Naive thymus-derived CD8-positive, alpha-beta T cell (primary cell): Measurements from ENCODE around the gene C7orf57. TPM values are rescaled to one million over a fixed set of nuclear protein-coding genes. Genes with fewer than 3 reads are reported as not detected.

Experiments
- ATAC-seq, 2 donors: fragments of 150-1000 bp; cut with Tn5 transposase in 1 of 2; sonication (Bioruptor Pico), chemical (Tn5 transposase) in 1 of 2; 1 replicate in 1 of 2; 2 replicates in 1 of 2; pipeline ENCODE4 v1.10.0; 2021; ENCODE audit warnings: mild to moderate bottlenecking in 2 of 2, moderate library complexity in 2 of 2
- POLR2A ChIA-PET: fragments of 350-600 bp; sonication (Branson Sonifier 250); formaldehyde crosslinking; loops from one replicate; lab custom pipeline; 2021; ENCODE audit warnings: antibody characterized with exemption; lab: Charles Lee
- DNase-seq, 10 donors: peaks; one replicate each; pipeline versions ENCODE4 v3.0.0 to v3.0.0-alpha.2; 2020 to 2022
- H3K27ac Mint-ChIP-seq, 10 donors: one replicate each; pipeline ENCODE4 v1.8.0; 2020 to 2022; ENCODE audit warnings: mild to moderate bottlenecking in 10 of 10, mixed read lengths in 10 of 10, moderate library complexity in 4 of 10, inconsistent platforms in 1 of 10
- H3K27me3 Mint-ChIP-seq, 5 donors: one replicate each; pipeline ENCODE4 v1.8.0; 2021 to 2022; ENCODE audit warnings: mixed read lengths in 5 of 5
- H3K36me3 Mint-ChIP-seq, 3 donors: one replicate each; pipeline ENCODE4 v1.8.0; 2020 to 2022; ENCODE audit warnings: mixed read lengths in 3 of 3, mild to moderate bottlenecking in 2 of 3, inconsistent platforms in 1 of 3
- H3K4me1 Mint-ChIP-seq, 4 donors: one replicate each; pipeline ENCODE4 v1.8.0; 2021 to 2022; ENCODE audit warnings: mixed read lengths in 4 of 4
- H3K4me3 Mint-ChIP-seq, 10 donors: one replicate each; pipeline ENCODE4 v1.8.0; 2020 to 2022; ENCODE audit warnings: mild to moderate bottlenecking in 10 of 10, mixed read lengths in 10 of 10, moderate library complexity in 6 of 10, inconsistent platforms in 1 of 10
- H3K9me3 Mint-ChIP-seq, 9 donors: one replicate each; pipeline ENCODE4 v1.8.0; 2020 to 2022; ENCODE audit warnings: mixed read lengths in 9 of 9, mild to moderate bottlenecking in 3 of 9, inconsistent platforms in 1 of 9, moderate library complexity in 1 of 9
- polyA plus RNA-seq, 3 donors: library from polyadenylated mRNA; unstranded; fragments of 300-500 nt; fragmentation: Illumina TruSeq; gene quantifications; one replicate each; pipeline ENCODE4 v1.2.3, GENCODE V29; 2021
- total RNA-seq, 8 experiments: library from RNA in 2 of 8; stranded (reverse) in 2 of 8; gene quantifications; one replicate each; pipeline ENCODE4 v1.2.3 and lab custom pipeline; 2021 to 2026

C7orf57 gene
- total and polyA plus RNA-seq, 5 experiments from 2014 or later, result 0.07 to 0.13 TPM; not detected in 3

GRCh38 chr7:48088559-48089045 is 53.3 kb downstream of the C7orf57 start:
- ATAC-seq, result peak; percentile 73 to 75
- H3K36me3 Mint-ChIP-seq, result peaks cover 0 to 33% (median 12%) of the 10 kb centered on the region in 3 donors
- peak overlapping the region; percentile 81 to 97 (median 94) for H3K27ac Mint-ChIP-seq
- H3K9me3 Mint-ChIP-seq, result no peaks in the 10 kb centered on the region
- no peaks in the 10 kb centered on the region for H3K27me3 Mint-ChIP-seq
- H3K4me3 Mint-ChIP-seq, result peak overlapping the region; percentile 82 to 98 (median 90)
- peaks cover 40 to 90% (median 79%) of the 10 kb centered on the region in 4 donors for H3K4me1 Mint-ChIP-seq
- POLR2A ChIA-PET, result interaction anchor here (1.0 to 3.9 kb wide), 14 partner anchors 9 to 110 kb away, joined by 3 to 45 read pairs (median 6); partner anchors contain the start of genes C7orf57 and HUS1
- DNase-seq, result no peak

GRCh38 chr7:48089046-48090003 is 54.0 kb downstream of the C7orf57 start, which contains the start of gene UPP1:
Gene UPP1, plus strand, starts transcription at chr7:48089265. Its CDS starts 5,519 bp downstream, at chr7:48094784.
- H3K4me1 Mint-ChIP-seq, result peaks cover 40 to 93% (median 82%) of the 10 kb centered on the region in 4 donors
- peak within 1 kb of the TSS; percentile 81 to 97 (median 94) for H3K27ac Mint-ChIP-seq
- POLR2A ChIA-PET, result interaction anchor here (1.0 to 3.9 kb wide), 14 partner anchors 9 to 111 kb away, joined by 3 to 45 read pairs (median 6); partner anchors contain the start of genes C7orf57 and HUS1
- H3K27me3 Mint-ChIP-seq, result no peaks in the 10 kb centered on the region
- no peaks in the 10 kb centered on the region for H3K9me3 Mint-ChIP-seq
- H3K4me3 Mint-ChIP-seq, result peak within 1 kb of the TSS; percentile 82 to 98 (median 90)
- H3K36me3 Mint-ChIP-seq, result peaks cover 0 to 40% (median 14%) of the 10 kb centered on the region in 3 donors
- DNase-seq (peak; percentile 76 to 94 (median 86)), ATAC-seq (peak; percentile 80 to 82)

- peaks cover 2 to 50% (median 17%) of the 10 kb centered on the region in 3 donors for H3K36me3 Mint-ChIP-seq
Measured at GRCh38 chr7:48090095-48090805, 54.9 kb downstream of the C7orf57 start.

GRCh38 chr7:48091506-48092433 is 56.4 kb downstream of the C7orf57 start:
- Mint-ChIP-seq H3K27ac (peak overlapping the region in 9 of 10 donors; percentile 56 to 89 (median 83)), H3K9me3 (no peaks in the 10 kb centered on the region), H3K4me1 (peaks cover 39 to 94% (median 80%) of the 10 kb centered on the region in 4 donors), H3K27me3 (no peaks in the 10 kb centered on the region), H3K36me3 (peaks cover 5 to 61% (median 21%) of the 10 kb centered on the region in 3 donors), H3K4me3 (peak overlapping the region; percentile 25 to 98 (median 86))
- DNase-seq, result no peak
- POLR2A ChIA-PET, result interaction anchor here (0.6 to 1.0 kb wide), 3 partner anchors 14 to 101 kb away, joined by 3 to 5 read pairs (median 3); no protein-coding TSS in a partner anchor
- no peak for ATAC-seq

More at GRCh38 chr7:48090095-48090805, 54.9 kb downstream of the C7orf57 start:
- peak overlapping the region; percentile 47 to 97 (median 86) for H3K27ac Mint-ChIP-seq
- POLR2A ChIA-PET, result interaction anchor here (1.8 to 3.9 kb wide), 5 partner anchors 8 to 110 kb away, joined by 5 to 45 read pairs (median 13); partner anchors contain the start of gene HUS1
- H3K27me3 Mint-ChIP-seq, result no peaks in the 10 kb centered on the region
- no peaks in the 10 kb centered on the region for H3K9me3 Mint-ChIP-seq
- DNase-seq (no peak), ATAC-seq (no peak)
- peaks cover 37 to 94% (median 81%) of the 10 kb centered on the region in 4 donors for H3K4me1 Mint-ChIP-seq
- peak overlapping the region; percentile 82 to 98 (median 90) for H3K4me3 Mint-ChIP-seq

GRCh38 chr7:48094861-48095293 is 59.5 kb downstream of the C7orf57 start:
- Mint-ChIP-seq H3K27ac (peak overlapping the region; percentile 49 to 95 (median 81)), H3K4me1 (peaks cover 50 to 96% (median 91%) of the 10 kb centered on the region in 4 donors), H3K9me3 (no peaks in the 10 kb centered on the region), H3K36me3 (peaks cover 5 to 83% (median 34%) of the 10 kb centered on the region in 3 donors), H3K4me3 (peak overlapping the region in 2 of 10 donors; percentile 8 to 47), H3K27me3 (no peaks in the 10 kb centered on the region)
- DNase-seq (no peak), ATAC-seq (no peak)
- POLR2A ChIA-PET, result no interaction called here

- DNase-seq (no peak), ATAC-seq (peak in 1 of 2 donors; percentile 30)
- Mint-ChIP-seq H3K9me3 (no peaks in the 10 kb centered on the region), H3K4me3 (peak overlapping the region; percentile 9 to 77 (median 64)), H3K4me1 (peaks cover 41 to 84% (median 80%) of the 10 kb centered on the region in 4 donors), H3K27me3 (no peaks in the 10 kb centered on the region), H3K36me3 (peaks cover 5 to 84% (median 35%) of the 10 kb centered on the region in 3 donors), H3K27ac (peak overlapping the region; percentile 83 to 97 (median 91))
- POLR2A ChIA-PET, result interaction anchor here (0.7 to 1.0 kb wide), 2 partner anchors 9 to 80 kb away, joined by 3 to 5 read pairs; no protein-coding TSS in a partner anchor
Measured at GRCh38 chr7:48096273-48096672, 60.9 kb downstream of the C7orf57 start.

- Mint-ChIP-seq H3K4me3 (peak overlapping the region; percentile 58 to 82 (median 78)), H3K4me1 (peaks cover 40 to 82% (median 78%) of the 10 kb centered on the region in 4 donors), H3K27ac (peak overlapping the region; percentile 91 to 97 (median 94)), H3K27me3 (no peaks in the 10 kb centered on the region), H3K36me3 (peaks cover 5 to 81% (median 28%) of the 10 kb centered on the region in 3 donors), H3K9me3 (no peaks in the 10 kb centered on the region)
- peak; percentile 80 for ATAC-seq
- peak in 3 of 10 donors; percentile 28 to 36 (median 28) for DNase-seq
- POLR2A ChIA-PET, result interaction anchor here (1.9 kb wide), 1 partner anchor 9 kb away, joined by 14 read pairs; the partner anchor contains the start of gene UPP1
Measured at GRCh38 chr7:48097521-48098231, 62.3 kb downstream of the C7orf57 start.

GRCh38 chr7:48098846-48099245 is 63.5 kb downstream of the C7orf57 start:
- DNase-seq (no peak), ATAC-seq (no peak)
- POLR2A ChIA-PET, result interaction anchor here (0.9 to 1.9 kb wide), 2 partner anchors 9 to 10 kb away, joined by 3 to 14 read pairs; partner anchors contain the start of gene UPP1
- no peaks in the 10 kb centered on the region for H3K9me3 Mint-ChIP-seq
- H3K27ac Mint-ChIP-seq, result peak overlapping the region; percentile 91 to 97 (median 94)
- peaks cover 38 to 74% (median 71%) of the 10 kb centered on the region in 4 donors for H3K4me1 Mint-ChIP-seq
- no peaks in the 10 kb centered on the region for H3K27me3 Mint-ChIP-seq
- peaks cover 5 to 78% (median 30%) of the 10 kb centered on the region in 3 donors for H3K36me3 Mint-ChIP-seq
- peak overlapping the region in 9 of 10 donors; percentile 66 to 82 (median 78) for H3K4me3 Mint-ChIP-seq

GRCh38 chr7:48099781-48100180 is 64.4 kb downstream of the C7orf57 start:
- peaks cover 36 to 66% (median 63%) of the 10 kb centered on the region in 4 donors for H3K4me1 Mint-ChIP-seq
- ATAC-seq (no peak), DNase-seq (no peak)
- peak overlapping the region in 4 of 10 donors; percentile 26 to 66 (median 44) for H3K4me3 Mint-ChIP-seq
- peak overlapping the region; percentile 91 to 97 (median 94) for H3K27ac Mint-ChIP-seq
- POLR2A ChIA-PET, result interaction anchor here (2.6 kb wide), 1 partner anchor 11 kb away, joined by 13 read pairs; the partner anchor contains the start of gene UPP1
- no peaks in the 10 kb centered on the region for H3K27me3 Mint-ChIP-seq
- H3K9me3 Mint-ChIP-seq, result no peaks in the 10 kb centered on the region
- H3K36me3 Mint-ChIP-seq, result peaks cover 9 to 78% (median 33%) of the 10 kb centered on the region in 3 donors

- H3K4me3 Mint-ChIP-seq, result no peak overlapping the region
- DNase-seq, result no peak
- H3K9me3 Mint-ChIP-seq, result no peaks in the 10 kb centered on the region
- ATAC-seq, result no peak
- no peaks in the 10 kb centered on the region for H3K27me3 Mint-ChIP-seq
- H3K4me1 Mint-ChIP-seq, result peaks cover 27 to 52% (median 48%) of the 10 kb centered on the region in 4 donors
- POLR2A ChIA-PET, result interaction anchor here (2.6 kb wide), 1 partner anchor 12 kb away, joined by 13 read pairs; the partner anchor contains the start of gene UPP1
- peaks cover 7 to 81% (median 33%) of the 10 kb centered on the region in 3 donors for H3K36me3 Mint-ChIP-seq
- peak overlapping the region in 1 of 10 donors; percentile 60 for H3K27ac Mint-ChIP-seq
Measured at GRCh38 chr7:48101352-48101751, 66.0 kb downstream of the C7orf57 start.
